Fibroblast of pulmonary artery (primary cell): ENCODE measurements around the gene ASGR1.
"Not testable (repeated sequence)": the region's sequence is repeated elsewhere in the genome, so short reads cannot be mapped to it uniquely, and the experiment has no call there.

ENCODE experiments used
- DNase-seq: peaks from one replicate; pipeline ENCODE4 v3.0.0-alpha.2; 2010; ENCODE audit warnings: low read depth
- H3K4me3 ChIP-seq: replicated peaks from 2 replicates; pipeline ENCODE4 v1.5.1; 2011; ENCODE audit warnings: low read depth, mild to moderate bottlenecking, control low read depth, low read length, moderate library complexity
- CTCF ChIP-seq: IDR thresholded peaks from 2 replicates; pipeline ENCODE4 v1.5.1; 2011; ENCODE audit warnings: mild to moderate bottlenecking, control low read depth, low read length, inconsistent platforms; ENCODE audit errors: missing control alignments

The ASGR1 gene

GRCh38 chr17:7184091-7184488, 4.9 kb upstream of the ASGR1 start:
- TF ChIP-seq CTCF, result no peak
- DNase-seq, result no peak
- H3K4me3 ChIP-seq, result no peak overlapping the region

GRCh38 chr17:7183433-7184090, 4.4 kb upstream of the ASGR1 start:
- TF ChIP-seq CTCF, result no peak
- H3K4me3 ChIP-seq, result no peak overlapping the region
- DNase-seq, result no peak

GRCh38 chr17:7182101-7182500, 2.9 kb upstream of the ASGR1 start:
- DNase-seq, result not testable (repeated sequence)

GRCh38 chr17:7178973-7179316, 225 bp downstream of the ASGR1 start:
- no peak overlapping the region for H3K4me3 ChIP-seq
- no peak for DNase-seq
- no peak for TF ChIP-seq CTCF

More at GRCh38 chr17:7182101-7182500, 2.9 kb upstream of the ASGR1 start:
- not testable (repeated sequence) for H3K4me3 ChIP-seq

- DNase-seq, result peak; percentile 31
- no peak for TF ChIP-seq CTCF
- H3K4me3 ChIP-seq, result peak overlapping the region; percentile 58
Measured at GRCh38 chr17:7177954-7178477, 1.2 kb downstream of the ASGR1 start.

- peak; percentile 69 for DNase-seq
- peak; percentile 81 for TF ChIP-seq CTCF
- peak overlapping the region; percentile 58 for H3K4me3 ChIP-seq
Measured at GRCh38 chr17:7177191-7177953, 1.8 kb downstream of the ASGR1 start.

- no peak for TF ChIP-seq CTCF
- DNase-seq, result no peak
- H3K4me3 ChIP-seq, result no peak overlapping the region
Measured at GRCh38 chr17:7176841-7177190, 2.4 kb downstream of the ASGR1 start.
